A549 (cell line): ENCODE results near the gene CKMT2.

Experiments used
- CEBPB ChIP-seq, 2 experiments: fragments of >200 bp in 1 of 2; sonication (Bioruptor Twin) in 1 of 2; formaldehyde crosslinking in 1 of 2; IDR thresholded peaks; 2 replicates each; pipeline ENCODE4 v1.6.1; 2012 to 2016
- CTCF ChIP-seq: fragments of >200 bp; sonication (Bioruptor Twin); formaldehyde crosslinking; IDR thresholded peaks from 3 replicates; pipeline ENCODE4 v1.5.1; 2016
- ELK1 ChIP-seq: fragments of 150-350 bp; IDR thresholded peaks from 2 replicates; pipeline ENCODE4 v1.6.1; 2014; ENCODE audit warnings: low read depth, mild to moderate bottlenecking, low read length
- EP300 ChIP-seq, 2 experiments: fragments of >200 bp; sonication (Bioruptor Twin); formaldehyde crosslinking; IDR thresholded peaks; 2 replicates in 1 of 2; 3 replicates in 1 of 2; pipeline ENCODE4 v1.6.1; 2016 to 2017
- HOXA7 ChIP-seq: fragments of 250-450 bp; sonication (Bioruptor Pico); IDR thresholded peaks from 2 replicates; pipeline ENCODE4 v1.5.0; 2020; ENCODE audit warnings: mild to moderate bottlenecking, moderate library complexity
- MAX ChIP-seq: IDR thresholded peaks from 2 replicates; pipeline ENCODE4 v1.6.1; 2012
- MAZ ChIP-seq: fragments of 150-350 bp; IDR thresholded peaks from 2 replicates; pipeline ENCODE4 v1.6.1; 2014; ENCODE audit warnings: antibody characterized with exemption, low read depth, low read length, borderline replicate concordance
- NFE2L2 ChIP-seq: fragments of 150-350 bp; conservative IDR thresholded peaks from 2 replicates; pipeline ENCODE4 v1.6.1; 2014; ENCODE audit warnings: low read length
- POLR2A ChIP-seq: IDR thresholded peaks from 2 replicates; pipeline ENCODE4 v1.6.1; 2012; ENCODE audit warnings: mild to moderate bottlenecking, low read length
- POLR2AphosphoS2 ChIP-seq: conservative IDR thresholded peaks from 2 replicates; pipeline ENCODE4 v1.6.1; 2012; ENCODE audit warnings: low read length, improper control_type of control experiment, inconsistent platforms
- RCOR1 ChIP-seq: fragments of 150-350 bp; IDR thresholded peaks from 2 replicates; pipeline ENCODE4 v1.6.1; 2014; ENCODE audit warnings: antibody characterized with exemption, low read length, low read depth
- REST ChIP-seq: fragments of 200-600 bp; sonication (generic); IDR thresholded peaks from 2 replicates; pipeline ENCODE4 v1.6.1; 2016; ENCODE audit warnings: antibody characterized with exemption, mild to moderate bottlenecking, moderate library complexity
- SMC3 ChIP-seq: fragments of >200 bp; sonication (Bioruptor Twin); formaldehyde crosslinking; IDR thresholded peaks from 3 replicates; pipeline ENCODE4 v1.6.1; 2018; ENCODE audit warnings: inconsistent platforms

GRCh38 chr5:81241961-81242648 is 9.0 kb downstream of the CKMT2 start:
- TF ChIP-seq POLR2A = no peak
- TF ChIP-seq CEBPB (IDR thresholded peaks at IDR 0.05) = no peak
- no peak for TF ChIP-seq CTCF
- TF ChIP-seq REST = no peak
- TF ChIP-seq MAZ = no peak
- TF ChIP-seq RCOR1 = no peak
- TF ChIP-seq POLR2AphosphoS2 = no peak
- no peak for TF ChIP-seq EP300 (IDR thresholded peaks at IDR 0.05)
- no peak for TF ChIP-seq SMC3
- TF ChIP-seq NFE2L2 = no peak
- no peak for TF ChIP-seq ELK1
- TF ChIP-seq HOXA7 = no peak
- no peak for TF ChIP-seq MAX
